ENCODE results near the gene PLA2G2F. TPM values are rescaled to one million over a fixed set of nuclear protein-coding genes. Genes with fewer than 3 reads are reported as not detected.

PLA2G2F gene
- total and polyA plus RNA-seq, 2 of the 8 experiments (the other 6 are each of a cell fraction or from before 2014, with no cell fraction given): not detected

DNA sequence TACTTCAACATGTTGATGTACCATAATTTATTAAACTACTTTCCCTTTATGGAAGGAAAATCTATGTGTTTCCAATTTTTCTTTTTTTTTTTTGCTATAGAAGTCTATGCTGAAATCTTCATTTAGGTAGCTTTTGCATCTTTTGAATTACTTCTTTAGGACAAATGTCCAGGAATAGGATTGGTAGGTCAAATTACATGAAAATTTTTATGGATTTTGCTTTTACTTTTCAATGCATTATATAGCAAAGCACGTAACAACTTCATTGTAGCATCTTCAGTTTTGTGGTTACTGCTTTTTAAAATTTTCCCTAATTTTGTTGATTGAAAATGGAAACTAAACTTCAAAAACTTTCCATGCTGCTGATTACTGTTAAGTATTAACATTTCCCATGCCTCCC, 59.2 kb downstream of the PLA2G2F start:
- no peak overlapping the region for H2AK5ac ChIP-seq (ENCODE audit: low read depth, low read length)
- no peak overlapping the region for H3K18ac ChIP-seq (ENCODE audit: extremely low read depth, low read length)
- H3K4ac ChIP-seq (replicated peaks; ENCODE audit: insufficient read length, low read depth, low read length): no peak overlapping the region
- WGBS, 2 experiments (ENCODE audit: extremely low coverage in 1 of 2, insufficient coverage in 1 of 2, insufficient read length in 1 of 2, insufficient replicate concordance in 2 of 2, low coverage in 1 of 2, low lambda C conversion rate in 2 of 2, missing lambda C conversion rate in 1 of 2): 100% methylated on average over 1 of the region's 1 CpG; no CpG with 5 or more reads in 1 of the 2 experiments
- no peak overlapping the region for H2BK120ac ChIP-seq (replicated peaks; ENCODE audit: low read depth, low read length)
- H3K79me2 ChIP-seq (ENCODE audit: control insufficient read depth in 1 of 2, insufficient read depth in 2 of 2, low read length in 2 of 2): no peaks in the 10 kb centered on the region
- H3K79me1 ChIP-seq (ENCODE audit: low read depth, low read length): no peaks in the 10 kb centered on the region
- ChIA-PET CTCF (ENCODE audit: partially characterized antibody) (no interaction called here), POLR2A (ENCODE audit: partially characterized antibody) (no interaction called here)
- no peak overlapping the region for H3K4me2 ChIP-seq (ENCODE audit: insufficient read depth in 1 of 2, low read depth in 2 of 2, low read length in 2 of 2)
- H3K9me3 ChIP-seq (ENCODE audit: insufficient read depth in 2 of 2, low read depth in 1 of 2, low read length in 1 of 2): no peaks in the 10 kb centered on the region
- no peak overlapping the region for H2AFZ ChIP-seq (ENCODE audit: low read length)
- no peak overlapping the region for H2BK5ac ChIP-seq (ENCODE audit: low read depth, low read length)
- H3K4me3 ChIP-seq (ENCODE audit: extremely low read depth in 1 of 4, insufficient read depth in 2 of 4, low read depth in 3 of 4, low read length in 4 of 4): no peak overlapping the region
- no peaks in the 10 kb centered on the region for H3K36me3 ChIP-seq (ENCODE audit: control insufficient read depth in 2 of 4, insufficient read depth in 4 of 4, low read length in 3 of 4)
- no peak overlapping the region for H4K5ac ChIP-seq (ENCODE audit: insufficient read length, low read depth, low read length)
- H3K4me1 ChIP-seq (replicated peaks in 1 of 4; ENCODE audit: control insufficient read depth in 3 of 4, insufficient read depth in 4 of 4, low read length in 3 of 4): peaks cover 0 to 7% (median under 1%) of the 10 kb centered on the region in 4 experiments; a peak in 4 of 7 replicates
- no peaks in the 10 kb centered on the region for H3K23me2 ChIP-seq (ENCODE audit: low read depth, low read length)
- H3K14ac ChIP-seq (ENCODE audit: insufficient read length): no peak overlapping the region
- FAIRE-seq: no peak
- H3K27ac ChIP-seq (ENCODE audit: low read depth, low read length): no peak overlapping the region
- H2BK15ac ChIP-seq (ENCODE audit: low read length): no peak overlapping the region
- H4K8ac ChIP-seq (ENCODE audit: extremely low read depth, insufficient read depth, low read length): no peak overlapping the region
- DNase-seq (ENCODE audit: low read depth in 1 of 2, low spot score in 2 of 2): no peak
- no peak overlapping the region for H3K23ac ChIP-seq (ENCODE audit: insufficient read length)
- H3K9ac ChIP-seq (replicated peaks in 1 of 4; ENCODE audit: extremely low read depth in 1 of 4, low read depth in 3 of 4, low read length in 3 of 4): no peak overlapping the region
- no peaks in the 10 kb centered on the region; a peak in 1 of 7 replicates for H3K27me3 ChIP-seq (replicated peaks in 1 of 4; ENCODE audit: control insufficient read depth in 3 of 4, extremely low read depth in 1 of 4, insufficient read depth in 3 of 4, low read length in 3 of 4)
- no peaks in the 10 kb centered on the region for H4K20me1 ChIP-seq (replicated peaks in 1 of 2; ENCODE audit: control insufficient read depth in 1 of 2, insufficient read depth in 2 of 2, low read length in 2 of 2)
- no peak overlapping the region for H2BK20ac ChIP-seq (ENCODE audit: low read length)
- H3K56ac ChIP-seq (replicated peaks; ENCODE audit: insufficient read length, low read depth, low read length): no peak overlapping the region
- no peak overlapping the region for H2BK12ac ChIP-seq (ENCODE audit: low read depth, low read length)
- no peak overlapping the region for H4K91ac ChIP-seq (replicated peaks; ENCODE audit: insufficient read length, low read length)
- TF ChIP-seq, protein P1, sequence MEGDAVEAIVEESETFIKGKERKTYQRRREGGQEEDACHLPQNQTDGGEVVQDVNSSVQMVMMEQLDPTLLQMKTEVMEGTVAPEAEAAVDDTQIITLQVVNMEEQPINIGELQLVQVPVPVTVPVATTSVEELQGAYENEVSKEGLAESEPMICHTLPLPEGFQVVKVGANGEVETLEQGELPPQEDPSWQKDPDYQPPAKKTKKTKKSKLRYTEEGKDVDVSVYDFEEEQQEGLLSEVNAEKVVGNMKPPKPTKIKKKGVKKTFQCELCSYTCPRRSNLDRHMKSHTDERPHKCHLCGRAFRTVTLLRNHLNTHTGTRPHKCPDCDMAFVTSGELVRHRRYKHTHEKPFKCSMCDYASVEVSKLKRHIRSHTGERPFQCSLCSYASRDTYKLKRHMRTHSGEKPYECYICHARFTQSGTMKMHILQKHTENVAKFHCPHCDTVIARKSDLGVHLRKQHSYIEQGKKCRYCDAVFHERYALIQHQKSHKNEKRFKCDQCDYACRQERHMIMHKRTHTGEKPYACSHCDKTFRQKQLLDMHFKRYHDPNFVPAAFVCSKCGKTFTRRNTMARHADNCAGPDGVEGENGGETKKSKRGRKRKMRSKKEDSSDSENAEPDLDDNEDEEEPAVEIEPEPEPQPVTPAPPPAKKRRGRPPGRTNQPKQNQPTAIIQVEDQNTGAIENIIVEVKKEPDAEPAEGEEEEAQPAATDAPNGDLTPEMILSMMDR (IDR thresholded peaks at IDR 0.05; ENCODE audit: control extremely low read depth in 1 of 3, insufficient read depth in 1 of 3, low read depth in 1 of 3, low read length in 3 of 3): no peak
- TF ChIP-seq POLR2A (IDR thresholded peaks at IDR 0.05; ENCODE audit: control extremely low read depth in 1 of 2, low read depth in 2 of 2, low read length in 2 of 2) (no peak), ZNF274 (IDR thresholded peaks at IDR 0.05; ENCODE audit: borderline replicate concordance, extremely low read depth, low read length) (no peak), BCL11A (IDR thresholded peaks at IDR 0.05; ENCODE audit: low read depth in 2 of 2, low read length in 2 of 2) (no peak)
